Measurements from ENCODE around the gene MESD.

DNA sequence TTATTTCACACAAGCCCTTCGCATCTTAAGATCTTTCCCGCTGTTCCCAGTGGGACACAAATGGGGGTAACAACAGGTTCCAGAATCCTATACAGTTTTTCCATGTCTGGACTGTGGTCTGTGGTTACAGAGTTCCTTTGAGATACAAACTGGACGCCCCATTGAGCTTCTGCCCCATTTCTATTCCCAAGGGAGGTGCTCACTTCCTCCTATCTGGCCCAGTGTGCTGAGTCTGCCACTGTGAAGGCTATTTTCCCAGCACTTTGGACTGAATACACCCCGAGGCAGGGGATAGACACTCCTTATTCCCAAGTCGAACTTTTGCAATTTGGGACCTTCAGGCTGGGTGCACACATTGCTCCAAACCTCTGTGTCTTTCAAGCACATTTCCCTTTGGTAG is 44.0 kb downstream of the MESD start:
- TF ChIP-seq, protein P1, sequence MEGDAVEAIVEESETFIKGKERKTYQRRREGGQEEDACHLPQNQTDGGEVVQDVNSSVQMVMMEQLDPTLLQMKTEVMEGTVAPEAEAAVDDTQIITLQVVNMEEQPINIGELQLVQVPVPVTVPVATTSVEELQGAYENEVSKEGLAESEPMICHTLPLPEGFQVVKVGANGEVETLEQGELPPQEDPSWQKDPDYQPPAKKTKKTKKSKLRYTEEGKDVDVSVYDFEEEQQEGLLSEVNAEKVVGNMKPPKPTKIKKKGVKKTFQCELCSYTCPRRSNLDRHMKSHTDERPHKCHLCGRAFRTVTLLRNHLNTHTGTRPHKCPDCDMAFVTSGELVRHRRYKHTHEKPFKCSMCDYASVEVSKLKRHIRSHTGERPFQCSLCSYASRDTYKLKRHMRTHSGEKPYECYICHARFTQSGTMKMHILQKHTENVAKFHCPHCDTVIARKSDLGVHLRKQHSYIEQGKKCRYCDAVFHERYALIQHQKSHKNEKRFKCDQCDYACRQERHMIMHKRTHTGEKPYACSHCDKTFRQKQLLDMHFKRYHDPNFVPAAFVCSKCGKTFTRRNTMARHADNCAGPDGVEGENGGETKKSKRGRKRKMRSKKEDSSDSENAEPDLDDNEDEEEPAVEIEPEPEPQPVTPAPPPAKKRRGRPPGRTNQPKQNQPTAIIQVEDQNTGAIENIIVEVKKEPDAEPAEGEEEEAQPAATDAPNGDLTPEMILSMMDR (IDR thresholded peaks at IDR 0.05 in 4 of 5, conservative IDR thresholded peaks at IDR 0.05 in 1 of 5): no peak
- no peak for TF ChIP-seq POLR2A (IDR thresholded peaks at IDR 0.05)

Measured in gastrocnemius medialis (tissue), 4 donors.